H1 (cell line): Measurements from ENCODE around the gene MSI1. TPM values are rescaled to one million over a fixed set of nuclear protein-coding genes. Genes with fewer than 3 reads are reported as not detected.

Experiments
- CTCF ChIA-PET: fragments of 300-600 bp; sonication (Branson Sonifier 250); formaldehyde crosslinking; loops from one replicate; lab custom pipeline; 2021; ENCODE audit not compliant: partially characterized antibody; lab: Charles Lee
- POLR2A ChIA-PET: fragments of 300-600 bp; sonication (Branson Sonifier 250); formaldehyde crosslinking; loops from one replicate; lab custom pipeline; 2021; ENCODE audit warnings: inconsistent platforms; ENCODE audit not compliant: partially characterized antibody; lab: Charles Lee
- DNase-seq, 2 experiments: peaks; one replicate each; pipeline versions ENCODE4 v3.0.0 to v3.0.0-alpha.2; 2010 to 2022; ENCODE audit warnings: low spot score in 2 of 2, low read depth in 1 of 2, mixed read lengths in 1 of 2
- FAIRE-seq: peaks from 2 replicates; lab custom pipeline; 2011; peaks lifted over from hg19 to GRCh38; lab: Jason Lieb, UNC
- H2AFZ ChIP-seq: 2 replicates; pipeline ENCODE4 v1.8.1; 2012; ENCODE audit warnings: low read length, inconsistent platforms
- H2AK5ac ChIP-seq: 2 replicates; pipeline ENCODE4 v1.6.1; 2013; ENCODE audit warnings: low read depth, low read length
- H2BK120ac ChIP-seq: replicated peaks from 2 replicates; pipeline ENCODE3; 2013; ENCODE audit warnings: low read depth, low read length, inconsistent platforms
- H2BK12ac ChIP-seq: 2 replicates; pipeline ENCODE4 v1.6.1; 2013; ENCODE audit warnings: low read depth, low read length
- H2BK15ac ChIP-seq: 2 replicates; pipeline ENCODE4 v1.6.1; 2013; ENCODE audit warnings: low read length
- H2BK20ac ChIP-seq: 2 replicates; pipeline ENCODE4 v1.6.1; 2013; ENCODE audit warnings: low read length
- H2BK5ac ChIP-seq: 2 replicates; pipeline ENCODE4 v1.6.1; 2013; ENCODE audit warnings: low read depth, low read length
- H3K14ac ChIP-seq: 2 replicates; pipeline ENCODE4 v1.6.1; 2013; ENCODE audit warnings: inconsistent platforms; ENCODE audit not compliant: insufficient read length
- H3K18ac ChIP-seq: 2 replicates; pipeline ENCODE4 v1.6.1; 2013; ENCODE audit warnings: low read length; ENCODE audit errors: extremely low read depth
- H3K23ac ChIP-seq: 2 replicates; pipeline ENCODE4 v1.6.1; 2013; ENCODE audit warnings: inconsistent platforms; ENCODE audit not compliant: insufficient read length
- H3K23me2 ChIP-seq: 2 replicates; pipeline ENCODE4 v1.6.1; 2013; ENCODE audit warnings: low read depth, low read length
- H3K27ac ChIP-seq: 2 replicates; pipeline ENCODE4 v1.6.1; 2011; ENCODE audit warnings: low read depth, low read length, inconsistent platforms
- H3K27me3 ChIP-seq, 4 experiments: replicated peaks in 1 of 4; 1 replicate in 1 of 4; 2 replicates in 3 of 4; pipeline versions ENCODE4 v1.6.1 to v1.8.1; 2011 to 2013; ENCODE audit warnings: low read length in 3 of 4, mild to moderate bottlenecking in 3 of 4, inconsistent platforms in 2 of 4, mixed read lengths in 2 of 4, moderate library complexity in 1 of 4; ENCODE audit not compliant: control insufficient read depth in 3 of 4, insufficient read depth in 3 of 4; ENCODE audit errors: extremely low read depth in 1 of 4
- H3K36me3 ChIP-seq, 4 experiments: 2 replicates each; pipeline versions ENCODE4 v1.6.1 to v1.8.1; 2011 to 2013; ENCODE audit warnings: mild to moderate bottlenecking in 4 of 4, low read length in 3 of 4, moderate library complexity in 2 of 4, control low read depth in 1 of 4, inconsistent platforms in 1 of 4; ENCODE audit not compliant: insufficient read depth in 4 of 4, control insufficient read depth in 2 of 4
- H3K4ac ChIP-seq: replicated peaks from 2 replicates; pipeline ENCODE3; 2013; ENCODE audit warnings: low read length, low read depth, mixed read lengths, inconsistent platforms; ENCODE audit not compliant: insufficient read length
- H3K4me1 ChIP-seq, 4 experiments: replicated peaks in 1 of 4; 1 replicate in 1 of 4; 2 replicates in 3 of 4; pipeline versions ENCODE4 v1.6.1 to v1.8.1; 2011 to 2013; ENCODE audit warnings: low read length in 3 of 4, inconsistent platforms in 2 of 4, mixed read lengths in 1 of 4; ENCODE audit not compliant: insufficient read depth in 4 of 4, control insufficient read depth in 3 of 4
- H3K4me2 ChIP-seq, 2 experiments: 2 replicates each; pipeline versions ENCODE4 v1.6.1 to v1.8.1; 2011 to 2013; ENCODE audit warnings: low read depth in 2 of 2, low read length in 2 of 2, control low read depth in 1 of 2, inconsistent platforms in 1 of 2, mild to moderate bottlenecking in 1 of 2; ENCODE audit not compliant: insufficient read depth in 1 of 2
- H3K4me3 ChIP-seq, 4 experiments: fragments of 200-600, 300-600 bp in 1 of 4; sonication (generic), shearing (Covaris generic), sonication (Bioruptor Twin) in 1 of 4; 2 replicates each; pipeline versions ENCODE4 v1.5.1 to v1.8.1; 2011 to 2016; ENCODE audit warnings: low read length in 4 of 4, low read depth in 3 of 4, control low read depth in 2 of 4, inconsistent platforms in 2 of 4, mild to moderate bottlenecking in 2 of 4, mixed read lengths in 1 of 4, moderate library complexity in 1 of 4; ENCODE audit not compliant: insufficient read depth in 2 of 4; ENCODE audit errors: extremely low read depth in 1 of 4
- H3K56ac ChIP-seq: replicated peaks from 2 replicates; pipeline ENCODE3; 2013; ENCODE audit warnings: low read depth, mild to moderate bottlenecking, mixed read lengths, low read length, inconsistent platforms; ENCODE audit not compliant: insufficient read length
- H3K79me1 ChIP-seq: 2 replicates; pipeline ENCODE4 v1.6.1; 2013; ENCODE audit warnings: low read depth, low read length, control low read depth
- H3K79me2 ChIP-seq, 2 experiments: 2 replicates each; pipeline versions ENCODE4 v1.6.1 to v1.8.1; 2012 to 2013; ENCODE audit warnings: low read length in 2 of 2, mild to moderate bottlenecking in 2 of 2, inconsistent platforms in 1 of 2; ENCODE audit not compliant: insufficient read depth in 2 of 2, control insufficient read depth in 1 of 2
- H3K9ac ChIP-seq, 4 experiments: replicated peaks in 1 of 4; 1 replicate in 1 of 4; 2 replicates in 3 of 4; pipeline versions ENCODE4 v1.6.1 to v1.8.1; 2011 to 2013; ENCODE audit warnings: low read depth in 3 of 4, low read length in 3 of 4, control low read depth in 2 of 4, mild to moderate bottlenecking in 2 of 4, moderate library complexity in 2 of 4, inconsistent platforms in 1 of 4; ENCODE audit errors: extremely low read depth in 1 of 4
- H3K9me3 ChIP-seq, 2 experiments: 2 replicates each; pipeline versions ENCODE4 v1.6.1 to v1.8.1; 2012 to 2013; ENCODE audit warnings: mild to moderate bottlenecking in 2 of 2, moderate library complexity in 2 of 2, control low read depth in 1 of 2, inconsistent platforms in 1 of 2, low read depth in 1 of 2, low read length in 1 of 2, mixed read lengths in 1 of 2; ENCODE audit not compliant: insufficient read depth in 2 of 2
- H4K20me1 ChIP-seq, 2 experiments: replicated peaks in 1 of 2; 2 replicates each; pipeline versions ENCODE3 to v1.8.1; 2011 to 2013; ENCODE audit warnings: inconsistent platforms in 2 of 2, low read length in 2 of 2, mild to moderate bottlenecking in 1 of 2; ENCODE audit not compliant: insufficient read depth in 2 of 2, control insufficient read depth in 1 of 2
- H4K5ac ChIP-seq: 2 replicates; pipeline ENCODE4 v1.6.1; 2013; ENCODE audit warnings: low read length, low read depth, mixed read lengths, inconsistent platforms; ENCODE audit not compliant: insufficient read length
- H4K8ac ChIP-seq: 2 replicates; pipeline ENCODE4 v1.8.0; 2013; ENCODE audit warnings: mild to moderate bottlenecking, moderate library complexity, low read length, inconsistent platforms; ENCODE audit not compliant: insufficient read depth; ENCODE audit errors: extremely low read depth
- H4K91ac ChIP-seq: replicated peaks from 2 replicates; pipeline ENCODE3; 2013; ENCODE audit warnings: low read length, mixed read lengths, inconsistent platforms; ENCODE audit not compliant: insufficient read length
- ASH2L ChIP-seq: fragments of 200-600, 300-600 bp; sonication (generic); IDR thresholded peaks from one replicate; pipeline ENCODE4 v1.7.1; 2017; ENCODE audit warnings: low read length
- CHD1 ChIP-seq: IDR thresholded peaks from 2 replicates; pipeline ENCODE4 v1.6.1; 2012; ENCODE audit warnings: low read depth, low read length, improper control_type of control experiment
- EGR1 ChIP-seq: IDR thresholded peaks from 2 replicates; pipeline ENCODE4 v1.6.1; 2011; ENCODE audit warnings: low read depth, low read length, borderline replicate concordance
- GABPA ChIP-seq: IDR thresholded peaks from 2 replicates; pipeline ENCODE4 v1.6.1; 2011; ENCODE audit warnings: mild to moderate bottlenecking, low read length, moderate library complexity, borderline replicate concordance; ENCODE audit not compliant: insufficient read depth
- JUN ChIP-seq: IDR thresholded peaks from 2 replicates; pipeline ENCODE4 v1.6.1; 2011; ENCODE audit warnings: low read depth, mild to moderate bottlenecking, improper control_type of control experiment, low read length
- JUND ChIP-seq: IDR thresholded peaks from 2 replicates; pipeline ENCODE4 v1.6.1; 2011; ENCODE audit warnings: mild to moderate bottlenecking, improper control_type of control experiment, low read length
- PHF8 ChIP-seq: fragments of 200-600 bp; sonication (generic); conservative IDR thresholded peaks from 2 replicates; pipeline ENCODE4 v1.7.1; 2012; ENCODE audit warnings: low read depth, mild to moderate bottlenecking, inconsistent platforms, low read length, moderate library complexity
- RAD21 ChIP-seq, 2 experiments: IDR thresholded peaks in 1 of 2; conservative IDR thresholded peaks in 1 of 2; 2 replicates each; pipeline ENCODE4 v1.6.1; 2011; ENCODE audit warnings: low read depth in 2 of 2, low read length in 2 of 2, improper control_type of control experiment in 1 of 2, inconsistent platforms in 1 of 2, mild to moderate bottlenecking in 1 of 2, moderate library complexity in 1 of 2
- RBBP5 ChIP-seq: IDR thresholded peaks from 2 replicates; pipeline ENCODE4 v1.7.1; 2012; ENCODE audit warnings: low read depth, mild to moderate bottlenecking, inconsistent platforms, low read length, moderate library complexity, borderline replicate concordance
- RNF2 ChIP-seq: fragments of 200-900, 300-1000 bp; sonication (generic); IDR thresholded peaks from 2 replicates; pipeline ENCODE4 v1.7.1; 2016; ENCODE audit warnings: borderline replicate concordance, low read depth, mild to moderate bottlenecking, antibody characterized with exemption, low read length; ENCODE audit not compliant: poor library complexity, severe bottlenecking; ENCODE audit errors: missing control alignments
- SUZ12 ChIP-seq: fragments of 200-600 bp; sonication (generic); IDR thresholded peaks from 2 replicates; pipeline ENCODE4 v1.6.1; 2012; ENCODE audit warnings: mild to moderate bottlenecking, inconsistent platforms, low read length, moderate library complexity, mixed read lengths
- WGBS, 2 experiments: shearing (Covaris generic) in 1 of 2; methylation state at CpG; one replicate each; pipeline versions ENCODE4 v1.1.6 to v1.1.7; 2013 to 2015; ENCODE audit warnings: low lambda C conversion rate in 2 of 2, mixed read lengths in 2 of 2, inconsistent platforms in 1 of 2, low coverage in 1 of 2, missing lambda C conversion rate in 1 of 2; ENCODE audit not compliant: insufficient replicate concordance in 2 of 2, insufficient coverage in 1 of 2, insufficient read length in 1 of 2; ENCODE audit errors: extremely low coverage in 1 of 2, missing lambda C conversion rate in 1 of 2; 5-methylcytosine and 5-hydroxymethylcytosine counted together
- polyA plus RNA-seq, 7 experiments: library from polyadenylated mRNA; depleted of rRNA in 3 of 7; stranded (reverse) in 5 of 7; unstranded in 2 of 7; fragments of >200 nt in 5 of 7; fragments of 200-250 nt in 2 of 7; gene quantifications; 1 replicate in 5 of 7; 2 replicates in 1 of 7; 4 replicates in 1 of 7; pipeline versions ENCODE4 v1.2.1 to v1.2.3, GENCODE V29; 2011 to 2013; ENCODE audit warnings: missing spikeins in 2 of 7, mixed read lengths in 2 of 7
- total RNA-seq: library from RNA; stranded (reverse); fragmentation: NEBNext Ultra II Directional; extraction: Animal tissue kit (Norgen Biotek cat#: 25700); gene quantifications from 2 replicates; pipeline ENCODE4 v1.2.1, GENCODE V29; 2021
- TF ChIP-seq, protein P1 (sequence below): IDR thresholded peaks from 2 replicates; pipeline ENCODE4 v1.6.1; 2012; ENCODE audit warnings: inconsistent platforms

The MSI1 gene
- total and polyA plus RNA-seq, 2 of the 8 experiments (the other 6 are each of a cell fraction or from before 2014, with no cell fraction given) = 13.5 to 51.9 TPM

DNA sequence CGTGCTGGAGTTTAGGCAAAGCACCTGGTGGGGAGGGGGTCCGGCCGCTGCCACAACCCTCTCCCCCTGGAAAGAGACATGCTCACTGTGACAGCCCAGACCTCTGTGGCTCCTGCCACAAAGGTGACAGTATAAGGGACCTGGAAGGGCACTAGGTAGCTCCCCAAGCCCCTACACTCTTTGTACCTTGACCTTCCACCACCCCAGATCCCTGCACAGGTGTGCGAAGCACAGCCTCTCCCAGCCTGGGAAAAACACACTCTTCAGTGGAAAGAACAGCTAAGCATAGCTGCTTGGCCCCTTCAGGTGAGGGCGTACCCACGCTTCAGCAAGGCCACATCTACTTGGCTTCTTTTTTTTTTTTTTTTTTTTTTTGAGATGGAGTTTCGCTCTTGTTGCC lies 36.4 kb downstream of the MSI1 start:
- H2BK120ac ChIP-seq = no peak overlapping the region
- TF ChIP-seq RNF2 (no peak), JUND (no peak), PHF8 (no peak), GABPA (no peak), EGR1 (no peak), SUZ12 (no peak), RAD21 (IDR thresholded peaks at IDR 0.05 in 1 of 2, conservative IDR thresholded peaks at IDR 0.05 in 1 of 2; ENCODE audit: low read depth in 2 of 2, low read length in 2 of 2) (no peak), CHD1 (no peak), ASH2L (no peak), RBBP5 (no peak), JUN (no peak)
- TF ChIP-seq, protein P1, sequence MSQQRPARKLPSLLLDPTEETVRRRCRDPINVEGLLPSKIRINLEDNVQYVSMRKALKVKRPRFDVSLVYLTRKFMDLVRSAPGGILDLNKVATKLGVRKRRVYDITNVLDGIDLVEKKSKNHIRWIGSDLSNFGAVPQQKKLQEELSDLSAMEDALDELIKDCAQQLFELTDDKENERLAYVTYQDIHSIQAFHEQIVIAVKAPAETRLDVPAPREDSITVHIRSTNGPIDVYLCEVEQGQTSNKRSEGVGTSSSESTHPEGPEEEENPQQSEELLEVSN = no peak

More for the DNA sequence above, 36.4 kb downstream of the MSI1 start:
- Histone ChIP-seq H3K4me3 (no peak overlapping the region), H3K9ac (no peak overlapping the region), H2AK5ac (no peak overlapping the region), H3K27ac (no peak overlapping the region), H3K27me3 (no peaks in the 10 kb centered on the region; a peak in 1 of 7 replicates), H3K4me1 (no peaks in the 10 kb centered on the region), H3K18ac (no peak overlapping the region), H2AFZ (no peak overlapping the region), H2BK15ac (no peak overlapping the region), H3K4me2 (no peak overlapping the region), H3K36me3 (no peaks in the 10 kb centered on the region), H2BK12ac (no peak overlapping the region), H3K14ac (no peak overlapping the region), H4K20me1 (no peaks in the 10 kb centered on the region), H2BK5ac (no peak overlapping the region), H3K56ac (no peak overlapping the region), H3K79me1 (no peaks in the 10 kb centered on the region), H4K8ac (no peak overlapping the region), H4K91ac (no peak overlapping the region), H2BK20ac (no peak overlapping the region), H3K4ac (no peak overlapping the region), H4K5ac (no peak overlapping the region), H3K79me2 (no peaks in the 10 kb centered on the region), H3K23me2 (peaks cover 2% of the 10 kb centered on the region; the same call in 1 of the 2 replicates), H3K9me3 (peaks cover 7 to 12% of the 10 kb centered on the region in 2 experiments), H3K23ac (no peak overlapping the region)
- WGBS, 2 experiments = 88% methylated on average over 6 of the region's 7 CpGs; no CpG with 5 or more reads in 1 of the 2 experiments
- DNase-seq (no peak), FAIRE-seq (no peak)
- ChIA-PET CTCF (interaction anchor here (0.8 to 2.3 kb wide), 9 partner anchors 9 to 136 kb away, joined by 3 to 8 read pairs (median 3); no protein-coding TSS in a partner anchor), POLR2A (interaction anchor here (1.3 to 1.9 kb wide), 2 partner anchors 41 to 114 kb away, joined by 4 to 7 read pairs; partner anchors contain the start of genes GATC, RNU4-2 and TRIAP1)
